K562 (cell line): Measurements from ENCODE around the gene STIM1. TPM values are rescaled to one million over a fixed set of nuclear protein-coding genes. Genes with fewer than 3 reads are reported as not detected.
A peak's percentile ranks its signal among the peaks of the same experiment; 100 is the strongest.

Experiments used
- ATF7 ChIP-seq: fragments of 450-650 bp; IDR thresholded peaks from 2 replicates; pipeline ENCODE4 v1.7.1; 2014; ENCODE audit warnings: mild to moderate bottlenecking, moderate library complexity
- CBFA2T2 ChIP-seq: fragments of 450-650 bp; conservative IDR thresholded peaks from 2 replicates; pipeline ENCODE4 v1.6.1; 2017; ENCODE audit warnings: mild to moderate bottlenecking
- CC2D1A ChIP-seq: fragments of 450-650 bp; IDR thresholded peaks from 2 replicates; pipeline ENCODE4 v1.6.1; 2017; ENCODE audit warnings: mild to moderate bottlenecking
- CTBP1 ChIP-seq: fragments of 450-650 bp; IDR thresholded peaks from 2 replicates; pipeline ENCODE4 v1.6.1; 2016; ENCODE audit warnings: borderline replicate concordance
- KAT2B ChIP-seq: IDR thresholded peaks from one replicate; pipeline ENCODE4 v1.6.1; 2012; ENCODE audit warnings: low read depth, mild to moderate bottlenecking, control low read depth, inconsistent platforms, low read length, moderate library complexity
- LCOR ChIP-seq: sonication (generic); formaldehyde crosslinking; IDR thresholded peaks from 2 replicates; pipeline ENCODE4 v1.8.0; 2022; ENCODE audit warnings: mild to moderate bottlenecking, missing genetic modification reagents
- PHTF2 ChIP-seq: fragments of 250-450 bp; sonication (Bioruptor Pico); IDR thresholded peaks from 2 replicates; pipeline ENCODE4 v1.5.0; 2021; ENCODE audit warnings: mild to moderate bottlenecking
- SMAD2 ChIP-seq: fragments of 150-350 bp; IDR thresholded peaks from 2 replicates; pipeline ENCODE4 v1.6.1; 2014; ENCODE audit warnings: low read depth, mild to moderate bottlenecking, low read length
- SMC3 ChIP-seq: conservative IDR thresholded peaks from 2 replicates; pipeline ENCODE4 v1.6.1; 2011; ENCODE audit warnings: low read depth, low read length, improper control_type of control experiment; ENCODE audit not compliant: insufficient read depth
- TCF3 ChIP-seq: sonication (generic); formaldehyde crosslinking; IDR thresholded peaks from 2 replicates; pipeline ENCODE4 v1.4.0; 2020; ENCODE audit warnings: mild to moderate bottlenecking, missing genetic modification reagents
- TEAD1 ChIP-seq, 2 experiments: fragments of 450-650 bp in 1 of 2; sonication (generic) in 1 of 2; formaldehyde crosslinking; IDR thresholded peaks; 2 replicates each; pipeline versions ENCODE4 v1.4.0 to v1.8.0; 2020 to 2022; ENCODE audit warnings: mild to moderate bottlenecking in 2 of 2, missing genetic modification reagents in 1 of 2
- TOE1 ChIP-seq, 2 experiments: fragments of 450-650 bp in 1 of 2; sonication (generic) in 1 of 2; formaldehyde crosslinking in 1 of 2; IDR thresholded peaks; 2 replicates each; pipeline versions ENCODE4 v1.7.1 to v1.8.0; 2016 to 2022; ENCODE audit warnings: borderline replicate concordance in 2 of 2, mild to moderate bottlenecking in 2 of 2, antibody characterized with exemption in 1 of 2, inconsistent platforms in 1 of 2, low read depth in 1 of 2, missing genetic modification reagents in 1 of 2, moderate library complexity in 1 of 2
- TSC22D4 ChIP-seq: fragments of 450-650 bp; IDR thresholded peaks from 2 replicates; pipeline ENCODE4 v1.6.1; 2016; ENCODE audit warnings: missing genetic modification characterization, missing biosample characterization, control low read depth
- polyA plus RNA-seq, 8 experiments: library from polyadenylated mRNA; depleted of rRNA in 4 of 8; stranded (reverse) in 5 of 8; unstranded in 3 of 8; fragments of >200 nt; fragmentation: Nextera tagmentation in 2 of 8; fragmentation: Illumina TruSeq in 1 of 8; extraction: Ambion mirVana in 2 of 8; extraction: Trizol in 1 of 8; gene quantifications; 2 replicates each; pipeline versions ENCODE4 v1.2.1 to v1.2.3, GENCODE V29; 2011 to 2014; ENCODE audit warnings: inconsistent platforms in 1 of 8, missing spikeins in 1 of 8
- total RNA-seq, 7 experiments: library from RNA; depleted of rRNA in 6 of 7; stranded (reverse); fragments of >200 nt in 6 of 7; fragmentation: Illumina TruSeq in 2 of 7; extraction: Trizol in 2 of 7; gene quantifications; 2 replicates each; pipeline versions ENCODE4 v1.2.1 to v1.2.3, GENCODE V29; 2011 to 2021; ENCODE audit warnings: low replicate concordance in 1 of 7
- TF ChIP-seq, protein P1 (sequence below): fragments of 450-650 bp; formaldehyde crosslinking; conservative IDR thresholded peaks from 2 replicates; pipeline ENCODE4 v1.4.0; 2022; ENCODE audit warnings: mild to moderate bottlenecking, missing genetic modification characterization
- TF ChIP-seq, protein P2 (sequence below): fragments of 250-450 bp; sonication (Bioruptor Pico); IDR thresholded peaks from 2 replicates; pipeline ENCODE4 v1.4.0; 2020; ENCODE audit warnings: mild to moderate bottlenecking
- TF ChIP-seq, protein P3 (sequence below): fragments of 250-450 bp; sonication (Bioruptor Pico); IDR thresholded peaks from 2 replicates; pipeline ENCODE4 v1.4.0; 2020
- TF ChIP-seq, protein P4 (sequence below): sonication (generic); formaldehyde crosslinking; IDR thresholded peaks from 2 replicates; pipeline ENCODE4 v1.8.1; 2022; ENCODE audit warnings: missing genetic modification reagents

STIM1 gene
- total and polyA plus RNA-seq, 9 of the 15 experiments (the other 6 are each of a cell fraction or from before 2014, with no cell fraction given): 7.7 to 50.5 (median 22.5) TPM

DNA sequence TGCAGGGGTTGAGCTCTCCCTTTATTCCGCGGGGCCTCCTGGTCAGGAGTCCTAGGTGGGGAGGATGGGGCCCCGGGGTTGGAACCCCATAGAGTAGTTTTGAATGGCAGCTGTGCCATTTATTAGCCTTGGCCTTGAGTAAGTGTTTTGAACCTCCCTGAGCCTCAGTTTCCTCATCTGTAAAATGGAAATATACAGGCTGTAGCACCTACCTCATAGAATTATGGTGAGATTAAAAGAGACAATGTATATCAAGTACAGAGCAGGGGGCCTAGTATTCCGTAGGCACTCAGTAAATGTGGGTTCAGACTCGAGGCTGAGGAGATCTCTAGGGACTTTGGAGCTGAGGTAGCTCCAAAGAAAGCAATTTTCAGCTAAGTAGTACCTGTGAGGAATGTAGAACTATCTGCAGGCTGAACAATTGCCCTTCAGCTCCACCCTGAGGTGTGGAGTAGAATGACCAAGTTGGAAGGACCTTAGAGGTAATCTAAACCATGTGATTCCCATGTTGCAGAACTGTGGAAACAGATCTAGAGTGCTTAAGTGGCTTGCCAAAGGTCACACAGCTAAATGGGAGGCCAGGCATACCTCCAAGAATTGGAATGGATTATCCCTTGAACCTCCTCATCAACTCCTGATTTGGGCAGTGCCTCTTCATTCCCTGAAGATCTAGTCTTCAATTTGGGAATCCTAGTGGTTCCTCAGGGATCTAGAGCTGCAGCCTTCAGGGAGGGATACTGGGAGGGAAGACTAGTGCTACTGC is 46.4 kb upstream of the STIM1 start (continued):
- TF ChIP-seq, protein P1, sequence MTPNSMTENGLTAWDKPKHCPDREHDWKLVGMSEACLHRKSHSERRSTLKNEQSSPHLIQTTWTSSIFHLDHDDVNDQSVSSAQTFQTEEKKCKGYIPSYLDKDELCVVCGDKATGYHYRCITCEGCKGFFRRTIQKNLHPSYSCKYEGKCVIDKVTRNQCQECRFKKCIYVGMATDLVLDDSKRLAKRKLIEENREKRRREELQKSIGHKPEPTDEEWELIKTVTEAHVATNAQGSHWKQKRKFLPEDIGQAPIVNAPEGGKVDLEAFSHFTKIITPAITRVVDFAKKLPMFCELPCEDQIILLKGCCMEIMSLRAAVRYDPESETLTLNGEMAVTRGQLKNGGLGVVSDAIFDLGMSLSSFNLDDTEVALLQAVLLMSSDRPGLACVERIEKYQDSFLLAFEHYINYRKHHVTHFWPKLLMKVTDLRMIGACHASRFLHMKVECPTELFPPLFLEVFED (CRISPR knock-in tag): no peak
- no peak for TF ChIP-seq KAT2B
- TF ChIP-seq, protein P2, sequence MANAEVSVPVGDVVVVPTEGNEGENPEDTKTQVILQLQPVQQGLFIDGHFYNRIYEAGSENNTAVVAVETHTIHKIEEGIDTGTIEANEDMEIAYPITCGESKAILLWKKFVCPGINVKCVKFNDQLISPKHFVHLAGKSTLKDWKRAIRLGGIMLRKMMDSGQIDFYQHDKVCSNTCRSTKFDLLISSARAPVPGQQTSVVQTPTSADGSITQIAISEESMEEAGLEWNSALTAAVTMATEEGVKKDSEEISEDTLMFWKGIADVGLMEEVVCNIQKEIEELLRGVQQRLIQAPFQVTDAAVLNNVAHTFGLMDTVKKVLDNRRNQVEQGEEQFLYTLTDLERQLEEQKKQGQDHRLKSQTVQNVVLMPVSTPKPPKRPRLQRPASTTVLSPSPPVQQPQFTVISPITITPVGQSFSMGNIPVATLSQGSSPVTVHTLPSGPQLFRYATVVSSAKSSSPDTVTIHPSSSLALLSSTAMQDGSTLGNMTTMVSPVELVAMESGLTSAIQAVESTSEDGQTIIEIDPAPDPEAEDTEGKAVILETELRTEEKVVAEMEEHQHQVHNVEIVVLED (CRISPR knock-in tag): no peak
- TF ChIP-seq CBFA2T2: no peak
- peak in 1 of 2 experiments; percentile 54; a peak in 1 of 4 replicates for TF ChIP-seq TEAD1 (CRISPR knock-in tag; IDR thresholded peaks at IDR 0.05)
- peak; percentile 41; the same call in 1 of the 2 replicates for TF ChIP-seq SMC3
- TF ChIP-seq ATF7: no peak
- TF ChIP-seq, protein P3, sequence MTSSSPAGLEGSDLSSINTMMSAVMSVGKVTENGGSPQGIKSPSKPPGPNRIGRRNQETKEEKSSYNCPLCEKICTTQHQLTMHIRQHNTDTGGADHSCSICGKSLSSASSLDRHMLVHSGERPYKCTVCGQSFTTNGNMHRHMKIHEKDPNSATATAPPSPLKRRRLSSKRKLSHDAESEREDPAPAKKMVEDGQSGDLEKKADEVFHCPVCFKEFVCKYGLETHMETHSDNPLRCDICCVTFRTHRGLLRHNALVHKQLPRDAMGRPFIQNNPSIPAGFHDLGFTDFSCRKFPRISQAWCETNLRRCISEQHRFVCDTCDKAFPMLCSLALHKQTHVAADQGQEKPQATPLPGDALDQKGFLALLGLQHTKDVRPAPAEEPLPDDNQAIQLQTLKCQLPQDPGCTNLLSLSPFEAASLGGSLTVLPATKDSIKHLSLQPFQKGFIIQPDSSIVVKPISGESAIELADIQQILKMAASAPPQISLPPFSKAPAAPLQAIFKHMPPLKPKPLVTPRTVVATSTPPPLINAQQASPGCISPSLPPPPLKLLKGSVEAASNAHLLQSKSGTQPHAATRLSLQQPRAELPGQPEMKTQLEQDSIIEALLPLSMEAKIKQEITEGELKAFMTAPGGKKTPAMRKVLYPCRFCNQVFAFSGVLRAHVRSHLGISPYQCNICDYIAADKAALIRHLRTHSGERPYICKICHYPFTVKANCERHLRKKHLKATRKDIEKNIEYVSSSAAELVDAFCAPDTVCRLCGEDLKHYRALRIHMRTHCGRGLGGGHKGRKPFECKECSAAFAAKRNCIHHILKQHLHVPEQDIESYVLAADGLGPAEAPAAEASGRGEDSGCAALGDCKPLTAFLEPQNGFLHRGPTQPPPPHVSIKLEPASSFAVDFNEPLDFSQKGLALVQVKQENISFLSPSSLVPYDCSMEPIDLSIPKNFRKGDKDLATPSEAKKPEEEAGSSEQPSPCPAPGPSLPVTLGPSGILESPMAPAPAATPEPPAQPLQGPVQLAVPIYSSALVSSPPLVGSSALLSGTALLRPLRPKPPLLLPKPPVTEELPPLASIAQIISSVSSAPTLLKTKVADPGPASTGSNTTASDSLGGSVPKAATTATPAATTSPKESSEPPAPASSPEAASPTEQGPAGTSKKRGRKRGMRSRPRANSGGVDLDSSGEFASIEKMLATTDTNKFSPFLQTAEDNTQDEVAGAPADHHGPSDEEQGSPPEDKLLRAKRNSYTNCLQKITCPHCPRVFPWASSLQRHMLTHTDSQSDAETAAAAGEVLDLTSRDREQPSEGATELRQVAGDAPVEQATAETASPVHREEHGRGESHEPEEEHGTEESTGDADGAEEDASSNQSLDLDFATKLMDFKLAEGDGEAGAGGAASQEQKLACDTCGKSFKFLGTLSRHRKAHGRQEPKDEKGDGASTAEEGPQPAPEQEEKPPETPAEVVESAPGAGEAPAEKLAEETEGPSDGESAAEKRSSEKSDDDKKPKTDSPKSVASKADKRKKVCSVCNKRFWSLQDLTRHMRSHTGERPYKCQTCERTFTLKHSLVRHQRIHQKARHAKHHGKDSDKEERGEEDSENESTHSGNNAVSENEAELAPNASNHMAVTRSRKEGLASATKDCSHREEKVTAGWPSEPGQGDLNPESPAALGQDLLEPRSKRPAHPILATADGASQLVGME: no peak
- no peak for TF ChIP-seq PHTF2 (CRISPR knock-in tag)
- TF ChIP-seq, protein P4, sequence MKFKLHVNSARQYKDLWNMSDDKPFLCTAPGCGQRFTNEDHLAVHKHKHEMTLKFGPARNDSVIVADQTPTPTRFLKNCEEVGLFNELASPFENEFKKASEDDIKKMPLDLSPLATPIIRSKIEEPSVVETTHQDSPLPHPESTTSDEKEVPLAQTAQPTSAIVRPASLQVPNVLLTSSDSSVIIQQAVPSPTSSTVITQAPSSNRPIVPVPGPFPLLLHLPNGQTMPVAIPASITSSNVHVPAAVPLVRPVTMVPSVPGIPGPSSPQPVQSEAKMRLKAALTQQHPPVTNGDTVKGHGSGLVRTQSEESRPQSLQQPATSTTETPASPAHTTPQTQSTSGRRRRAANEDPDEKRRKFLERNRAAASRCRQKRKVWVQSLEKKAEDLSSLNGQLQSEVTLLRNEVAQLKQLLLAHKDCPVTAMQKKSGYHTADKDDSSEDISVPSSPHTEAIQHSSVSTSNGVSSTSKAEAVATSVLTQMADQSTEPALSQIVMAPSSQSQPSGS: no peak
- TF ChIP-seq SMAD2: no peak
- TF ChIP-seq CTBP1: no peak
- no peak for TF ChIP-seq TCF3 (CRISPR knock-in tag)
- no peak for TF ChIP-seq TOE1 (IDR thresholded peaks at IDR 0.05; ENCODE audit: borderline replicate concordance)
- peak; percentile 62; the same call in 1 of the 2 replicates for TF ChIP-seq TOE1 (CRISPR knock-in tag; IDR thresholded peaks at IDR 0.05; ENCODE audit: borderline replicate concordance, low read depth)
- TF ChIP-seq CC2D1A: peak; percentile 40; the same call in 1 of the 2 replicates
- TF ChIP-seq TSC22D4: no peak
- TF ChIP-seq LCOR (CRISPR knock-in tag): no peak
